Activated T-cell treated with anti-CD3 and anti-CD28 coated beads for 48 hours (primary cell): ENCODE data around the gene KRTAP5-5.
"Not testable (repeated sequence)": the region's sequence is repeated elsewhere in the genome, so short reads cannot be mapped to it uniquely, and the experiment has no call there.

Experiments used
- DNase-seq: peaks from one replicate; pipeline ENCODE4 v3.0.0-alpha.2; 2020; ENCODE audit warnings: low read depth

Gene KRTAP5-5

GRCh38 chr11:1607156-1607845 is 22.3 kb upstream of the KRTAP5-5 start:
- DNase-seq: not testable (repeated sequence)

GRCh38 chr11:1607901-1608300 is 21.7 kb upstream of the KRTAP5-5 start:
- not testable (repeated sequence) for DNase-seq

- no peak for DNase-seq
Observed at GRCh38 chr11:1608363-1608762, 21.2 kb upstream of the KRTAP5-5 start, which contains the start of gene KRTAP5-3. Gene KRTAP5-3 (minus strand): TSS chr11:1608463. CDS start chr11:1608385, 78 bp downstream.

- no peak for DNase-seq
Observed at GRCh38 chr11:1618231-1618630, 11.3 kb upstream of the KRTAP5-5 start.

- no peak for DNase-seq
Observed at GRCh38 chr11:1619449-1619848, 10.1 kb upstream of the KRTAP5-5 start.

GRCh38 chr11:1622086-1622485 is 7.5 kb upstream of the KRTAP5-5 start, which contains the start of gene KRTAP5-4:
Gene KRTAP5-4 (minus strand): TSS chr11:1622138. CDS start chr11:1622093, 45 bp downstream.
- DNase-seq: no peak

GRCh38 chr11:1623716-1624115 is 5.9 kb upstream of the KRTAP5-5 start:
- DNase-seq: no peak

- DNase-seq: no peak
Observed at GRCh38 chr11:1624621-1625020, 5.0 kb upstream of the KRTAP5-5 start.

GRCh38 chr11:1625541-1625940 is 4.0 kb upstream of the KRTAP5-5 start:
- no peak for DNase-seq

GRCh38 chr11:1628506-1629325 is 859 bp upstream of the KRTAP5-5 start:
- peak; percentile 52 for DNase-seq

GRCh38 chr11:1630271-1630670 is 696 bp downstream of the KRTAP5-5 start:
- DNase-seq: no peak

GRCh38 chr11:1631066-1631568 is 1.5 kb downstream of the KRTAP5-5 start:
- DNase-seq: no peak

GRCh38 chr11:1632053-1632714 is 2.6 kb downstream of the KRTAP5-5 start:
- no peak for DNase-seq

- DNase-seq: no peak
Observed at GRCh38 chr11:1633864-1634263, 4.3 kb downstream of the KRTAP5-5 start.

- no peak for DNase-seq
Observed at GRCh38 chr11:1636291-1636950, 6.8 kb downstream of the KRTAP5-5 start.

GRCh38 chr11:1637628-1638027 is 8.1 kb downstream of the KRTAP5-5 start:
- no peak for DNase-seq

GRCh38 chr11:1638344-1638743 is 8.8 kb downstream of the KRTAP5-5 start:
- DNase-seq: no peak

GRCh38 chr11:1639102-1639620 is 9.6 kb downstream of the KRTAP5-5 start:
- no peak for DNase-seq

GRCh38 chr11:1639666-1640065 is 10.1 kb downstream of the KRTAP5-5 start:
- DNase-seq: no peak

- peak; percentile 20 for DNase-seq
Observed at GRCh38 chr11:1640076-1640946, 10.7 kb downstream of the KRTAP5-5 start.

GRCh38 chr11:1641096-1641495 is 11.5 kb downstream of the KRTAP5-5 start:
- no peak for DNase-seq
